SK-N-SH treated with all-trans-retinoic acid at 6 μM for 48 hours (cell line): Measurements from ENCODE around the gene NXPH2.

Experiments
- ARNTL ChIP-seq: fragments of 450-650 bp; formaldehyde crosslinking; IDR thresholded peaks from 2 replicates; pipeline ENCODE4 v1.5.0; 2020; ENCODE audit warnings: low read depth, mild to moderate bottlenecking, moderate library complexity, borderline replicate concordance
- CSDC2 ChIP-seq: fragments of 250-450 bp; sonication (Bioruptor Pico); IDR thresholded peaks from 2 replicates; pipeline ENCODE4 v1.5.0; 2020; ENCODE audit warnings: mild to moderate bottlenecking, moderate library complexity
- ESRRG ChIP-seq: fragments of 250-450 bp; sonication (Bioruptor Pico); IDR thresholded peaks from 2 replicates; pipeline ENCODE4 v1.6.1; 2021; ENCODE audit warnings: mild to moderate bottlenecking
- GLIS3 ChIP-seq: fragments of 250-450 bp; sonication (Bioruptor Pico); IDR thresholded peaks from 2 replicates; pipeline ENCODE4 v1.5.0; 2020; ENCODE audit warnings: mild to moderate bottlenecking, moderate library complexity
- PATZ1 ChIP-seq: fragments of 250-450 bp; sonication (Bioruptor Pico); IDR thresholded peaks from 2 replicates; pipeline ENCODE4 v1.8.0; 2020; ENCODE audit warnings: mild to moderate bottlenecking, moderate library complexity, borderline replicate concordance
- TCF4 ChIP-seq: fragments of 250-450 bp; sonication (Bioruptor Pico); IDR thresholded peaks from 2 replicates; pipeline ENCODE4 v1.8.0; 2021; ENCODE audit warnings: mild to moderate bottlenecking, moderate library complexity, borderline replicate concordance
- TOX ChIP-seq: fragments of 250-450 bp; sonication (Bioruptor Pico); IDR thresholded peaks from 2 replicates; pipeline ENCODE4 v1.8.0; 2021; ENCODE audit warnings: mild to moderate bottlenecking, moderate library complexity, borderline replicate concordance

DNA sequence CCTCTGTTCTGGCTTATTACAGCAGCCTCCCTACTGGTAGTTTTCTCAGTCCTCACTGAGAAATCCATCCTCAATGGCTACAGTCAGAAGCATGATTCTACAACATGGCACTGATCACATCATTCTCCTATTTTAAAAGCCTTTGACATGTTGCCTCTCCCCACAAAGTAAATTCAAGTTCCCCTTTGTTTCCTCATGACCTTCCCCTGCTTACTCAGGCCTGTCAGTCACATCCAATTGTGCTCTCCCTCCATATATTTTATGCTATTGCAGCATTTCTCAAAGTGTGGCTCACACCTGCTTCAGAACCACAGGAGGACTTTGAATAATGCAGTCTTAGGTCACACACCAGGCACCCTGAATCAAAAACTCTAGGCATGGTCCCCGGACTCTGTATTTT, 154.0 kb downstream of the NXPH2 start:
- no peak for TF ChIP-seq ARNTL (CRISPR knock-in tag)
- no peak for TF ChIP-seq TCF4 (CRISPR knock-in tag)
- no peak for TF ChIP-seq ESRRG (CRISPR knock-in tag)
- no peak for TF ChIP-seq CSDC2
- no peak for TF ChIP-seq PATZ1 (CRISPR knock-in tag)
- no peak for TF ChIP-seq GLIS3 (CRISPR knock-in tag)
- TF ChIP-seq TOX (CRISPR knock-in tag): no peak
